Fibroblast of skin of left biceps (primary cell): Measurements from ENCODE around the gene SIRT5.

Experiments used
- DNase-seq, 2 experiments: peaks; one replicate each; pipeline ENCODE4 v3.0.0-alpha.2; 2013; ENCODE audit warnings: low read depth in 2 of 2

SIRT5 gene

DNA sequence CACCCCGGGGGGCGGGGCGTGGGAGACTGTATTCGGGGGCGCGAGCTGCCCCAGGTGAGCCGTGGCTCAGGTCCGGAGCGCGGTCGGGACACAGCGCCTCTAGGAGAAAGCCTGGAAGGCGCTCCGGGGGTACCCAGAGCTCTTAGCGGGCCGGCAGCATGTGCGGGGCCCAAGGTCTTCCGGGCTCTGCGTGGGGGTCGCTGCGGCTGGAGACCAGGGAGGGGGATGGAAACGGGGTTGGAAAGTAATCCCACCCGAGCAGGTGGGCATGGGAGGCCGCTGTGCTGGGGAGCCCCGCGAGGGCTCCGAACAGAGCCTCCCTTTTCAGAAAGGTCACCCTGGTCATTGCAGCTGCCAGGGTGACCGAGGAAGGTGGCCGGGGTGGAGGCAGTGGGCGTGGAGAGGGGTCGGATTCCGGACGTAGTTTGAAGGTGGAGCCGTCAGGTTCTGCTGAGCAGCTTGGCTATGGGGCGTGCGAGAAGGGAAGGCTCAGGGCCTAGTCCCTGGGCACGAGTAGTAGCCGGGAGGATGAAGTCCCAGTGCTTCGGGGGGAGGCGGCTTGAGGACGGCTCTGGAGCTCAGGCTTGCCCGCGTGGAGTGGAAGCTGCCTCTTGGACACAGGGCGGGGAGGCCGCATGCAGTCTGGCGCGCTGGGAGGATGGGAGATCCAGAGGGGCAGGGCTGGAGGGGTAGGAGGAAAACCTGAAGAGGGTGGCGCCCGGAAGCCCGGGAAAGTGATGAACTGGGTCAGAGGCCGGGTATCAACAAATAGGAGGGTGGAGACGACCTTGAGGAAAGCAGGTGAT lies at the start of gene SIRT5:
TSS of gene SIRT5 (plus strand) at position 31 of the 806 bp plus-strand sequence. CDS start 9,510 bp downstream, outside the sequence.
- DNase-seq, result peak; percentile 39 to 51

DNA sequence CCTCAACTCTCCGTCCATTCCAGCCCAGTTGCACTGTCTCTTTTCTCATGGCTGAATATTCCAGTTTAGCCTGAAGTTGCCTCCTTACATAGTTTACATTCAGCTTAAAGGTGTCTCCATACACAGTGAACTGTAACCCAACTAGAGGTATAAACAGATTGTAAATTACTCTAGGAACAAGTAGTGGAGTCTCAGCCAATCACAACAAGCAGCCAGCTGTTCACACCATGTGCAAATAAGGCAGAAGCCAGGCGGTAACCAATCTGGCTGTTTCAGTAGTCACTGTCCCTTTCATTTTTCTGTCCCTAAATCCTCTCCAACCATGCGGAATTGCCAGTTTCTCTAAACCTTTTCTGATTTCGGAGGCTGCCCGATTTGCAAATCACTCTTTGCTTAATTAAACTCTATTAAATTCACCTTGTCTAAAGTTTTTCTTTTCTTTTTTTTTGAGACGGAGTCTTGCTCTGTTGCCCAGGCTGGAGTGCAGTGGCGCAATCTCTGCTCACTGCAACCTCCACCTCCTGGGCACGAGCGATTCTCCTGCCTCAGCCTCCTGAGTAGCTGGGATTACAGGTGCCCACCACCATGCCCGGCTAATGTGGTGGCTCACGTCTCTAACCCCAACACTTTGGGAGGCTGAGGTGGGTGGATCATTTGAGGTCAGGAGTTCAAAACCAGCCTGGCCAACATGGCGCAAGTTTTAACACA lies 49.4 kb upstream of the SIRT5 start:
- DNase-seq, result no peak

DNA sequence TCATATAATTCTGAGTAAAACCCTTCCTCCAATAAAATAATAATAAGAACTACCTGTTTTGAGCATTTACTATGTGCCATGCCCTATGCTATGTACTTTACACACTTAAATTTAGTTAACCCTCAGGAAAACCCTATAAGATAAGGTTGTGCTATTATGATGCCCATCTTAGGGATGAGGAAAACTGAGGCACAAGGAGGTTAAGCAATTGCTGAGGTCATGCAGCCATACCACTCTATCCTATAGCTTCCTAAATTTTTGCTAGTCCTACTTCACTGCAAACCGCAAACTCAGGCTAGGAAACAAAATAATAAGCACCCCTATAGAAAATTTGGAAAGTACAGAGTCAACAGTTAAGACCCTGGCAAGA lies 48.1 kb upstream of the SIRT5 start:
- no peak for DNase-seq

DNA sequence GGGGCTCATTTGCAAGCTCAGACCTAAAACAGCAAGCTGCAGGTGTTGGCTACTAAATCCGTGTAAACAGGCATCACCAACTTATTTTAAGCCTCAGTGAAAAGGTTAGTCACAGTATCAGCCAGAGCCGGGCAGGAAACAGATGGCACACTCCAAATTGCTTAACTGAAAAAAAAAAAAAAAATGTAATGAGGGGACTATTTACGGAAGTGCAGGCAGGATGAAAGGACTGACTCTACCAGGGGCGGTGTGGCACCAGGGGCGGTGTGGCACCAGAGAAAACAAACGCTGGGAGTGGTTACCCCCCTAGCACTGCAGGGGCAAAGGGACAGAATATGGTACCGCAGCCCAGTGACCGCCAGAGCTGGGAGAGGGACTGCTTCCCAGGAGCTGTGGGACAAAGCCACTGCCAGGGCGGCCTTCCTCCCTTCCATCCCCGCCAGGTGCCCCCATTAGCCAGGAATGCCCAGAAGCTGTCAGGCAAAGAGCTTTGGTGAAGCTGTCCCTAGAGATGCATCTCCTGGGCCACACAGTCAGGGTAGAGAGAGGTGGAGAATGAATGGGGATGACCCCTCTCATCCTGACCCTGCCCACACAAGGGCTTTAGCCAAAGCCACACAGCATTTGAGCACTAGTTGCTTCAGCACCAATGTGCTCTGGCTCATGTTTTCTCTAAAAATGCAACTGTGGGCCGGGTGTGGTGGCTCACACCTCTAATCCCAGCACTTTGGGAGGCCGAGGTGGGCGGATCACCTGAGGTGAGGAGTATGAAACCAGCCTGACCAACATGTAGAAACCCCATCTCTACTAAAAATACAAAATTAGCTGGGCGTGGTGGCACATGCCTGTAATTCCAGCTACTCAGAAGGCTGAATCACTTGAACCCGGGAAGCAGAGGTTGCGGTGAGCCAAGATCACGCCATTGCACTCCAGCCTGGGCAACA lies 47.4 kb upstream of the SIRT5 start:
- no peak for DNase-seq

DNA sequence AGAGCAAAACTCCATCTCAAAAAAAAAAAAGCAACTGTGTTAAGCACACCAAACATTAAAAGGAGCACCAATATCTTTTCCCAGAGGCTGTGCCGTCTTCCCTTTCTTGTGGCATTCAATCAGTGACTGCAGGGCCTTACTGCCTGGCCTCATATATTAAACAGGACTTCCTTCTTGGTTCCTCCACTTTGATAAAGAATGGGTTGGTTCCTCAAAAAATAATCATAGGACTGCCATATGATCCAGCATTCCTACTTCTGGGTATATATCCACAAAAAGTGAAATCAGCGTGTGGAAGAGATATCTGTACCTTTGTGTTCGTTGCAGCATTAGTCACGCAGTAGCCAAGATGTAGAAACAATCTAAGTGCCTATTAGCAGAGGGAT lies 46.7 kb upstream of the SIRT5 start:
- DNase-seq, result no peak

DNA sequence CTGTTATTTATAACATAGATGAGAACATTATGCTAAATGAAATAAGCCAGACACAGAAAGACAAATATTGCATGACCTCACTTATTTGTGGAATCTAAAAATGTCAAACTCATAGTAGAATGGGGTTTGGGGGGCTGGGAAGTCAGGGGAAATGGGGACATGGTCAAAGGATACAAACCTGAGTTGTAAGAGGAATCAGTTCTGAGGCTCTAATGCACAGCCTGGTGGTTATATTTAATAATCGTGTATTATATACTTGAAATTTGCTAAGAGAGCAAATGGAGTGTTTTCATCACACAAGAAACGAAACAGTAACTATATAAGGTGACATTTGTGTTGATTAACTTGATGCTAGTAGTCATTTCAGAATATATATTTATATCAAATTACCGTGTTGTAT lies 46.2 kb upstream of the SIRT5 start:
- DNase-seq, result no peak

DNA sequence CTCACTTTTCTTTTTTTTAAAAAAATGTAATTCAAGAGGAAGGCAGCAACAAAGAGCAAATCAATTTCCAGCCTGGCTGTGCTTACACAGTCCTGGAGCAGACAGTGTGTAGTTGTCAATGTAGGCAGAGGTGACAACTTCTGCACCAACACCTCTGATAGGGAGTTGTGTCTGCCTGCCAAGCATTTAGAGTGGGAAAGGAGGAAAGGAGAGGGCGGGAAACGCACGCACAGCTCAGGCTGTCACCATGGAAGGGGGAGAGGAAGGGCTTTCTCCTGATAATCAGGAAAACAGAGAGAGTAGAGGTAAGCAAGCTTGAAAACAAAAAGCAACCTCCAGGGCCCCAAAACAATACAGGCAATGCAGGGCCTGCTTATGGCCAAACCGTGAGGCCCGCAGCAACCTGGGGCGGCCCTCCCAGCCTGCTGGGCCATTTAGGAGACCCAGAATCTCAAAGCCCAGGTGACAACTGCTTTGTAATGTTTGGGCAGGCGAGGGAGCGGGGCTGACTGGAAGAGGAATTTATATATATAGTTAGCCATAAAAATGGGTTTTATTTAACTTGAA lies 45.5 kb upstream of the SIRT5 start:
- no peak for DNase-seq

DNA sequence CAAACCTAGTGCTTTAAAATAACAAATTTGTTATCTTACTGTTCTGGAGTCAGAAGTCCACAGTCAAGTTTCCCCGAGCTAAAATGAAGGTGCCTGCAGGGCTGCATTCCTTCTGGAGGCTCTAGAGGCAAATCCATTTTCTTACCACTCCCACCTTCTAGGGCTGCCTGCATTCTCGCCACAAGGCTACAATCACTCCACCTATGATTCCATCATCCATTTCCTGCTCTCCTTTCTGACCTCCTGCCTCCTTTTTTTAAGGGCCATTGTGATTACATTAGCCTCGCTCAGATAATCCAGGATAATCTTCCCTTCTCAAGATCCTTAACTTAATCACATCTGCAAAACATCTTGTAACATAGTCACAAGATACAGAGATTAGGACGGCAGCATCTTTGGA lies 42.4 kb upstream of the SIRT5 start:
- DNase-seq, result no peak

DNA sequence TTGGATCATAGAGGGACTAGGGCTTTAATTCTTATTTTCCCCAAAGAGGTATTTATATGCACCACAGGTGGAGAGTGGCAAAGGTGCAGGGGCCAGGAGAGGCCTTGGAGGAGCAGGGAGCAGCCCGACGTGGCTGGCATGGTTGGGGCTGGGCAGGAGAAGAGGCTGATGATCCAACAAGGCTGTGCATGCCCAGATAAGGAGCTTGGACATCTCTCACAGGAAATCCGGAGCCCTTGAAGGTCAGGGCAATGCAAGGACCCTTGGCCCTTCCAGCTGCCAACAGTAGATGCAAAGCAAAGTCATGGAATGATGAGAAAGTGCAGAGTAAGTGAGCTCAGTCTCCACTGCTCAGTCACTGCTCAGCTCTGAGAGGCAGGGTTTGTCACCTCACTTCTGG lies 39.9 kb upstream of the SIRT5 start:
- DNase-seq, result no peak

DNA sequence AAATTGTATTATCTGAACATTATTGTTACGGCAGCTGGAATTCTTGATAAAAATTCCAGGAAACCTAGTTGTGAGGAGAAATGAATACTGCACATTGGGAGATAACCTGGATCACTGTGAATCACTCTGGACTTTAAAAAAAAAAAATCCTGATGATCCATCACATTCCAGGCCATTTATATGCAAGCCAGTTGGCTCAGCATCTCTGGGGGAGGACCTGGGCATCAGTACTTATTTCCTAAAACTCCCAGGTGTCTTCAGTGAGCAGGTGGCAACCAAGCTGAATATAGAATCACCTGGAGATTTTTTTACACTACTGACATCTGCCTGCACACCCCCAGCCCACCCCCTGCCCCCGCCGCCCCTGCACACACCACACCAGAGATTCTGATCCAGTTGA lies 39.1 kb upstream of the SIRT5 start:
- DNase-seq, result no peak

DNA sequence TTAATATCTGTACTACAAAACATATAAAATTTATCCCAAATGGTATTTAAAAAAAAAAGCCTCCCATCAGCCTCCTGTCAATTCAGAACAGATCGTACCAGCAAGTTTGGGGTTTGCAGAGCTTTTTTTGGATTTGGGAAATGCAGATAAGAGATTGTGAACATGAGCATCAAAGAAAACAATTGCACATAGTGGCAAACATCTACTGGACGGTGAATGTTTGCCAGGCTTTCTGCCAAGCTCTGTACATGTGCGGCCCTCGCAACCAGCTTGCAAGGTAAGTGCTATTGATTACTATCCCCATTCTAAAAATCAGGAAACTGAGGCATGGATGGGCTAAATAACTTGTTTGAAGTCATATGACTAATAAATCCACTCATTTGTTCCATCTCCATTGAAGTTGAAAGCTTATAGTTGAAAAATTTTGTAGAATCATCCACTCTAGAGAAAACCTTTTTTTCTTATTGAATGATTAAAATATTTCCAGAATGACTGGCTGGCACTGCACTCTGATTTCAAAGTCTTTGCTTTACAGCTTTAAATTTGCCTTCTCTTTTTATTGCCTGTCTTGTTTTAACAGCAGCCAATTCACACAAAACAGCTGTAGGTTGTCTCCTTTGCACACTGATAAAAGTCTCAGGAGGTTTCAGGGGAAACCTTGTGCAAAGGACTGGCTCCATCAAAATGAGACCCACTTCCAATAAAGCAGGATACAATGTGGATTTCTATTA lies 37.4 kb upstream of the SIRT5 start:
- DNase-seq, result no peak

DNA sequence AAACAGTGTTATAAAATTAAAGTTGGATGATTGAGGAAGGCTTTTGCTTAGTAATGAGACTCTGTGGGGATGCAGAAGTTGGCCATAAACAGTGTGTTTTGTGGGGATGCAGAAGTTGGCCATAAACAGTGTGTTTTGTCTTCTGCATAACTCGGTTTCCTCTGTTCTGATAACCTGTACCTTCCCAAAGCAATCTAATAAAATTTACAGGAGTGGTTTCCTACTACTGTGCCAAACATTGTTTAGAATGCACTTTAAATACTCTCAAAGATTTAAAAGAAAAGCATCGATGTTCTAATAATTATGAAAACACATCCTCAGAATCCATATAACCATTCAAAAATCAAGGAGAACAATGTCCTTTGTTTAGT lies 36.9 kb upstream of the SIRT5 start:
- DNase-seq, result no peak

DNA sequence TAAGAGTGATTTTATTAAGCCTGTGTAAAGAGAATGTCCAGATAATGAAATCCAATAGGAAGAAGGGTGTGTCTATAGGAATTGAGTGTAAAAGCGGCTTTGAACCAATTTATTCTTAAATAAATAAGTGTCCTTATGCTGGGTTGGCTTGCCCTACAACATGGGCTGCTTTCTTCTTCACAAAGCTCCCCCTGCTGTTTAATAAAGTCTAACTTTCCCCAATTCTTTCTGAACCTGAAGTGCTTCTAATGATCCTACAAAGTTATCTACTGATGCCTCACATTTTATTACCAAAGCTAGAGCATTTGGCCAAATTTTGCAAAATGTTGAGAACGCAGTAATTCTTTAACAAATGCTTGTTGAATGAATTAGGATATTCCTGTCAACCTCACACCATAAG lies 36.3 kb upstream of the SIRT5 start:
- DNase-seq, result peak in 1 of 2 experiments; percentile 12

DNA sequence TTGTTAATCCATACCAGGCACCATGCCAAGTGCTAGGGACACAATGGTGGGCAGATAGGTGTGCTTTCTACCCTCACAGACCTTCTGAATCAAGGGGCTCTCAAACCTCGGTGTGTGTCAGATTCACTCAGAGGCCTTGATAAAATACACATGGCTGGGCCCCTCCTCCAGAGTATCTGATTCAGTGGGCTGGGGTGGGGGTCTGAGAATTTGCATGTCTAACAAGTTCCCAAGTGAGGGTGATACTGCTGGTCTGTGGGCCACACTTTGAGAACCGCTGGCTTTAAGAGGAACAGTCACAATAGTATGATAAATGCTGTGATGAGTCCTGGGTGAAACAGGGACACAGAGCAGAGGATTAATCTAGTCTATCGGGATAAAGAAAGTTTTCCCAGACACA lies 35.8 kb upstream of the SIRT5 start:
- no peak for DNase-seq

DNA sequence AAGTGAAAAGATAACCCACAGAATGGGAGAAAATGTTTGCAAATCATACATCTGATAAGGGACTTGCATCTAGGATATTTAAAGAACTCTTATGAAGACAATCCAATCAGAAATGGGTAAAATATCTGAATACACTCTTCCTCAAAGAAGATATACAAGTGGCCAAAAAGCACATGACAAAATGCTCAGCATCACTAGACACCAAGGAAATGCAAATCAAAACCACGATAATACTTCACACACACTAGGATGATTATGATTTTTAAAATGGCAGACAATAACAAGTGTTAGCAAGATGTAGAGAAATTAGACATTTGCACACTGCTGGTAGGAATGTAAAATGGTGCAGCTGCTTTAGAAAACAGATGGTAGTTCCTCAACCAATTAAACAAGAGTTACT lies 34.8 kb upstream of the SIRT5 start:
- DNase-seq, result no peak

DNA sequence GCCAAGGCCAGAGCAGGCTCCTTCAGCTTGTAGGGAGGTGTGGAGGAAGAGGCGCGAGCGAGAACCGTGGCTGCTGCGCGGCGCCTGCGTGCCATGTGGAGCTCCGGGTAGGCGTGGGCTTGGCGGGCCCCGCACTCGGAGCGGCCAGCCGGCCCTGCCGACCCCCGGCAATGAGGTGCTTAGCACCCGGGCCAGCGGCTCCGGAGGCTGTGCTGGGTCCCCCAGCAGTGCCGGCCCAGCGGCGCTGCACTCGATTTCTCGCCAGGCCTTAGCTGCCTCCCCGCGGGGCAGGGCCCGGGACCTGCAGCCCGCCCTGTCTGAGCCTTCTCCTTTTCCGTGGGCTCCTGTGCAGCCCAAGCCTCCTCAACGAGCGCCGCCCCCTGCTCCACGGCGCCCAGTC lies 32.9 kb upstream of the SIRT5 start:
- DNase-seq, result no peak

DNA sequence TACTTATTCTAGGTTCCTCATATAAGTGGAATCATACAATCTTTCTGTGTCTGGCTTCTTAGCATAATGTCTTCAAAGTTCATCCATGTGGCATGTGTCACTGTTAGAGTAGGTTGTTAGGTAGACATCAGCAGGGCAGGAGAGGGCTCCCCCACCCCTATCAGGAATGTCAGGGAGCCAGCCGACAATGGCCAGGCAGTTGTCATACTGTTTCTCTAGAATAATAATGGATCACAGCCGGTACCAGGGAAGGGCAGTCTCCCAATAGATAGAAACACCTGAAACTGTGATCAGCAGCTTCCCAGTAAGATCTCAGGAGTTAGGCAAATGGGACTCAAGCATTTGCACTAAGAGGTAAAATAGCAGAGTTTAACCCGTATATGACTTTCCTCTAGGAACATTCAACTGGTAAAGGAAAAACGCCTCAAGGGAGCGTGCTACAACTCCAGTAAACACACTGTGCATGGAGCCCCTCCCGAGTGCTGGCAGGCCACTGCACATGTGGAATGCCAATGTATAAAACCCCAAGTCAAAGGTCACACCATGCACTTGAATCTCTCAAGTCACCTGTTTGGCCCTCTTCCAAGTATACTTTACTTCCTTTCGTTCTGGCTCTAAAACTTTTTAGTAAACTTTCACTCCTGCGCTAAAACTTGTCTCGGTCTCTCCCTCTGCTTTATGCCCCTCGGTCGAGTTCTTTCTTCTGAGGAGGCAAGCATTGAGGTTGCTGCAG lies 29.8 kb upstream of the SIRT5 start:
- no peak for DNase-seq

DNA sequence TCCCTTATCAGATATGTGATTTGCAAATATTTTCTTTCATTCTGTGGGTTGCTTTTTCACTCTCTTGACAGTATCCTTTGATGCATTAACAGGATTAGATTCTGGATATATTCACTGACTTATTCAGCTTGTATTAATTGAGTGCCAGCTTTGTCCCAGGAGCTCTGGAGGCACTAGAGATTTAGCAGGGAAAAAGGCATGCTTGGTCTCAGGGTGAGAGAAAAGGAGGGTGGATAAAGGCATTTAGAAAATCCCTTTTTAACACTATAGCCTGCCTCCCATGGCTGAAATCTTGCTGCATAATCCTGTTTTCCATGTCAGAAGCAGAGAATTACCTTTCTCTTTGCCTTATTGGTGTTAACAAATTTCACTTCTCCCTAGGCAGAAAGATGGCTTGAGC lies 28.5 kb upstream of the SIRT5 start:
- DNase-seq, result no peak

DNA sequence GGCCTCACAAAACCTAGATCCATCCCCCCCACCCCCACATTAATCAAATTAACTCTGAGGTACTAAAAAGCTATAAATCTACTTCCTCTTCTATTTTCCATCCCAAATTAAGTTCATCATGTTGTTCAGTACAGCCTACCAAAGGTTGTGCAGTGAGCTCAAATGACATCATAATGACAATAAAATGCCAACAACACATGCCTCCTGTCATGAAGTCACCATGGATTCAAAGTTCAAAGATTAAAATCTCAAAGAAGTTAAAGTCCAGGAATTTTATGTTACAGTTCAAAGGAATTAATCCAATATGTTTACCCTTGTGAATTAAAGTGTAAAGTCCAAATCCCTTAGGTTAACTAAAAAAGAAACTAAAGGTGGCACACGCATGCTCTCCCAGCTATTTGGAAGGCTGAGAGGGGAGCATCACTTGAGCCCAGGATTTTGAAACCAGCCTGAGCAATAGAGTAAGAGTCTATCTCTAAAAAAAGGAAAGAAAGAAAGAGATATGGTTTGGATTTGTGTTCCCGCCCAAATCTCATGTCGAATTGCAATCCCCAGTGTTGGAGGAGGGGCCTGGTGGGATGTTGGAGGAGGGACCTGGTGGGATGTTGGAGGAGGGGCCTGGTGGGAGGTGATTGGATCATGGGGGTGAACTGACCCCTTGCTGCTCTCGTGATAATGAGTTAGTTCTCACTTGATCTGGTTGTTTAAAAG lies 25.7 kb upstream of the SIRT5 start:
- DNase-seq, result no peak

DNA sequence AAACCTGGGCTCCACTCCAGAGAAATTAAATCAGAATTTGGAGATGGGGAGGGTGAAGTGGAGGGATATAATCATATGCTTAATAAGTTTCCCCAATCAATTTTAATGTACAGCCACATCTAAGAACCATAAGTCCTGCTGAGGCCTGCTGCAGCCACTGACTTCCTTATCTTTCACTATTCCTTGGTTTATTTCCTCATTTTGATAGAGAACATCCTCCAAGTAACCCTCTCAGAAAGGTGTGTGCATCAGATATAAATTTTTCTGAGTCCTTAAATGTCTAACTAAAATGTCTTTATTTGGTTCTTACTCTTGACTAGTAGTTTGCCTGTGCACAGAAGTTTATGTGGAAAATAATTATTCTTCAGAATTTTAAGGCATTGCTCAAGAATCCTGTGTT lies 23.7 kb upstream of the SIRT5 start:
- no peak for DNase-seq
